ENCODE measurements around the gene ABAT. TPM values are rescaled to one million over a fixed set of nuclear protein-coding genes. Genes with fewer than 3 reads are reported as not detected.
"Not testable (repeated sequence)": the region's sequence is repeated elsewhere in the genome, so short reads cannot be mapped to it uniquely, and the experiment has no call there.

The ABAT gene
- polyA plus RNA-seq, 10 donors = 13.0 to 22.5 (median 18.6) TPM

GRCh38 chr16:8678068-8678927 is 3.9 kb downstream of the ABAT start:
- DNase-seq = peak in 1 of 3 donors; percentile 28

- DNase-seq = no peak
Observed at GRCh38 chr16:8679151-8679550, 4.7 kb downstream of the ABAT start.

- DNase-seq = no peak
Observed at GRCh38 chr16:8682551-8683259, 8.3 kb downstream of the ABAT start.

- no peak for DNase-seq
Observed at GRCh38 chr16:8683640-8684039, 9.2 kb downstream of the ABAT start.

- DNase-seq = no peak
Observed at GRCh38 chr16:8685617-8686016, 11.2 kb downstream of the ABAT start.

- DNase-seq = peak in 2 of 3 donors; percentile 17 to 23
Observed at GRCh38 chr16:8686031-8686621, 11.7 kb downstream of the ABAT start.

- no peak for DNase-seq
Observed at GRCh38 chr16:8686879-8687278, 12.5 kb downstream of the ABAT start.

- DNase-seq = no peak
Observed at GRCh38 chr16:8689686-8690085, 15.3 kb downstream of the ABAT start.

GRCh38 chr16:8691728-8692127 is 17.3 kb downstream of the ABAT start:
- no peak for DNase-seq

GRCh38 chr16:8694795-8695728 is 20.6 kb downstream of the ABAT start:
- DNase-seq = no peak

GRCh38 chr16:8696880-8697279 is 22.5 kb downstream of the ABAT start:
- DNase-seq = no peak

- no peak for DNase-seq
Observed at GRCh38 chr16:8697965-8698364, 23.5 kb downstream of the ABAT start.

GRCh38 chr16:8703693-8704092 is 29.3 kb downstream of the ABAT start:
- no peak for DNase-seq

- DNase-seq = no peak
Observed at GRCh38 chr16:8704098-8704497, 29.7 kb downstream of the ABAT start.

- not testable (repeated sequence) for DNase-seq
Observed at GRCh38 chr16:8705100-8705822, 30.8 kb downstream of the ABAT start.

- no peak for DNase-seq
Observed at GRCh38 chr16:8708536-8708935, 34.1 kb downstream of the ABAT start.

GRCh38 chr16:8712589-8713361 is 38.4 kb downstream of the ABAT start:
- DNase-seq = peak in 2 of 3 donors; percentile 40 to 80

- DNase-seq = no peak
Observed at GRCh38 chr16:8713635-8714172, 39.3 kb downstream of the ABAT start.

- DNase-seq = no peak
Observed at GRCh38 chr16:8714174-8714573, 39.8 kb downstream of the ABAT start.

GRCh38 chr16:8714807-8715206 is 40.4 kb downstream of the ABAT start:
- no peak for DNase-seq

Data from muscle of back (tissue), 11 donors.